GM19438 (cell line): ENCODE data around the gene UNC45B.
"Not testable (repeated sequence)": the region's sequence is repeated elsewhere in the genome, so short reads cannot be mapped to it uniquely, and the experiment has no call there.

Source experiments
- ATAC-seq: cut with Tn5 transposase; IDR thresholded peaks from one replicate; pipeline ENCODE4 v1.9.1; 2021; ENCODE audit warnings: low read depth; ENCODE audit not compliant: unreplicated experiment

UNC45B gene

DNA sequence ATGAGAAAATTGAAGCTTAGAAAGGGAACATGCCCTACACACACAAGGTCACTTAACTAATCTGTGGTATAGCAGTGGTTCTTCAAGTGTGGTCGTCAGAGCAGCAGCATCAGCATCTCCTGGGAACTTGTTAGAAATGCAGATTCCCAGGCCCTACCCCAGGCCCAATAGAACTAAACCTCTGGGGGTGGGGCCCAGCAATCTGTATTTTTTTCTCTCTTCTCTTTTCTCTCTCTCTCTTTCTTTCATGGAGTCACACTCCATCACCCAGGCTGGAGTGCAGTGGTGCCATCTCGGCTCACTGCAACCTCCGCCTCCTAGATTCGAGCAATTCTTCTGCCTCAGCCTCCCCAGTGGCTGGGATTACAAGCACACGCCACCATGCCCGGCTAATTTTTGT is 9.4 kb upstream of the UNC45B start:
- ATAC-seq: no peak

DNA sequence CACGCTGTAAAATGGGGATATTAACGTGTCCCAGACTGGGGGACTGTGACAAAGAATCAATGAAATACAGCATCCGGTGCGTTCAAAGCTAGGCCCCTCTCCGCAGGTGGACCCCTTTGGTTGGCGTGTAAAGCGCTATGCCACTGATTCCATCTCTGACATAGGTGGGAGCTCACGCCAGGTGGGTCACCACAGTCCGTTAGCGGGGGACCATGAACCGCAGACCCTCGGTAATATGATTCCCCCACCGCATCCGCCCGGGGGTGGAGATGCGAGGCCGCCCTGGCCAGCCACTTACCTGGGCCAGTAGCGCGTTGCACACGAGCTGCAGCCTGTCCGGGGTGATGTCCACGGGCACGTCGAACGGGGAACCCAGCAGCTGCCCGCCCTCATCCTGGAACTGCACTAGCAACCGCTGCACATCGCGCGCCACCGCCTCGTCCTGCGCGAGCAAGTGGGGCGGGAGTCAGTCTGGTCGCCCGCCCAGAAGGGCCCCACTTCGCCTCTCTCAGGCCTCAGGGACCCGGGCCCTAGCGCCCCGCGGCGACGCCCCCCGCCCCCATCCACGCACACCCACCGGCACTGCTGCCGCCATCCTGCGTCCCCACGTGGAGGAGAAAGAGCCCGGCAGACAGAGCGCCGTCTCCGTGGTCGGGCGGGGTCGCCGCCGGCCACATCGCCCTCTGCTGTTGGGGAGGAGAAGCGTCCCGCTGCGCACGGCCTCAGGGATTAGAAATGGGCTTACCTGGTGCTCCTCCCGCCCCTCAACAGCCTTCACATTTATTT is 5.7 kb upstream of the UNC45B start, which contains the start of gene NLE1:
Gene NLE1, minus strand, starts transcription at position 623 of the 786 bp plus-strand sequence. Its CDS starts 28 bp downstream, at position 595.
- ATAC-seq: peak; percentile 72

DNA sequence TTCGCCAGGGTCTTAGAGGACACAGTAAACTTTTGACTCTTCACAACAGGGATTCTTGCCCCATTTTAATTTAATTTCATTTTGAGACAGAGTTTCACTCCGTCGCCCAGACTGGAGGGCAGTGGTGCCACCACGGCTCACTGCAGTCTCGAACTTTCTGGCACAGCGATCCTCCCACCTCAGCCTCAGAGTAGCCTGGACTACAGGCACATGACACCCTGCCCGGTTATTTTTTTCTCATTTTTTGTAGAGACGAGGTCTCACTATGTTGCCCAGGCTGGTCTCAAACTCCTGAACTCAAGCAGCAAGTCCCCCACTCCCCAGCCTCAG is 5.2 kb upstream of the UNC45B start:
- ATAC-seq: no peak

DNA sequence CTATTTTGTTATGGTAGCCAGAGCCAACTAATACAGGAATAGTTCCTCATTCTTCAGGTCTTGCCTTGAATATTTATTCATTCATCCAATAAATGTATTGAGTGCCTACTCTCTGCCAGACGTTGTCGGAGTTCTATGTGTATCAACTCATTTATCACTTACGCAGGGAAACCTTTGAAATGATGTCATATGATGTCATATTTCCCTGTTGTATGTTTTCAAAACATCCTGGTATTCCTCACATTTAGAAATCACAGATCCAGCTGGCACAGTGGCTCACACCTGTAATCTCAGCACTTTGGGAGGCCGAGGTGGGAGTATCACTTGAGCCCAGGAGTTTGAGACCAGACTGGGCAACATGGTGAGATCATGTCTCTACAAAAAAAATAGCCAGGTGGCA is 2.8 kb upstream of the UNC45B start:
- no peak for ATAC-seq

- ATAC-seq: no peak
These were observed 1.3 kb upstream of the UNC45B start for GRCh38 chr17:35146214-35146833.

- no peak for ATAC-seq
These were observed 527 bp downstream of the UNC45B start for GRCh38 chr17:35148144-35148543.

GRCh38 chr17:35149941-35150340 is 2.3 kb downstream of the UNC45B start:
- no peak for ATAC-seq

GRCh38 chr17:35151080-35151479 is 3.5 kb downstream of the UNC45B start:
- ATAC-seq: not testable (repeated sequence)

GRCh38 chr17:35152421-35153140 is 5.0 kb downstream of the UNC45B start:
- ATAC-seq: no peak

DNA sequence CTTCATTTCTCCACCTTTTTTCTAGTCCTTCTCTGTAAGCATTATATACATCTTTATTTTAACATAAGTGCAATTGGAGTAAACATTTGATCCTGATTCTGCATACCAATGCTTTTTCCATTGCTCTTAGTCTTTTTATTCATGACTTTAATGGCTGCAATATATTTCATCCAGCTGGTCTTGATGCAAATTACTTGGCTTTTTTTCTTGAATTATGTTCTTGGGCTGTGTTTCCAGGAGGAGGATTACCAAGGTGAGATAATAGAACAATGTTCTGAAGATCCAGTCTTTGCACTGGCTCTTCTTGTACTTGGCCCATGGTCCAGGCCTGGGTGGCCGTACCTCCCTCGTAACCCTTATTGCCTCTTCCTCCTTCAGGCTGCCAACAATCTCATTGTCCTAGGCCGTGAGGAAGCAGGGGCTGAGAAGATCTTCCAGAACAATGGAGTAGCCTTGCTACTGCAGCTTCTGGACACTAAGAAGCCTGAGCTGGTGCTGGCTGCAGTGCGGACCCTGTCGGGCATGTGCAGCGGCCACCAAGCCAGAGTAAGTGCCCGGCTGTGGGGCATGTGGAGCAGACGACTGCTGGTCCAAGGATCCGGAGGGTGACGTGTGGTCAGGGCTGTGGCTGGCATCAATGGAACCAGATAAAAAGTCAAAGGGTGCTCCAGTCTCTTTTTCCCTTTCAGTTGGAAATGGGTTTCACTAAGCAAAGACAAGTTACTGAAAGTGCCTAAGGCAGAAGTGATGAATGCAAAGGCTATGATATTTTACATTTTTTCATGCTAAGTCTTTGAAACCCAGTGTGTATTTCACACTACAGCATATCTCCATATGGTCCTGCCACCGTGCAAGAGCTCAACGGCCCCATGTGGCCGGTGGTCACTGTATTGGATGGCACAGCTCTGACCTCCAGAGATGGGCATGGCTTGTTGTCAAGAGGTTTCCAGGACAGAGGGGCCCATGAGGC is 6.9 kb downstream of the UNC45B start:
- ATAC-seq: no peak

GRCh38 chr17:35155246-35155645 is 7.6 kb downstream of the UNC45B start:
- no peak for ATAC-seq

- ATAC-seq: no peak
These were observed 12.3 kb downstream of the UNC45B start for GRCh38 chr17:35159940-35160339.

DNA sequence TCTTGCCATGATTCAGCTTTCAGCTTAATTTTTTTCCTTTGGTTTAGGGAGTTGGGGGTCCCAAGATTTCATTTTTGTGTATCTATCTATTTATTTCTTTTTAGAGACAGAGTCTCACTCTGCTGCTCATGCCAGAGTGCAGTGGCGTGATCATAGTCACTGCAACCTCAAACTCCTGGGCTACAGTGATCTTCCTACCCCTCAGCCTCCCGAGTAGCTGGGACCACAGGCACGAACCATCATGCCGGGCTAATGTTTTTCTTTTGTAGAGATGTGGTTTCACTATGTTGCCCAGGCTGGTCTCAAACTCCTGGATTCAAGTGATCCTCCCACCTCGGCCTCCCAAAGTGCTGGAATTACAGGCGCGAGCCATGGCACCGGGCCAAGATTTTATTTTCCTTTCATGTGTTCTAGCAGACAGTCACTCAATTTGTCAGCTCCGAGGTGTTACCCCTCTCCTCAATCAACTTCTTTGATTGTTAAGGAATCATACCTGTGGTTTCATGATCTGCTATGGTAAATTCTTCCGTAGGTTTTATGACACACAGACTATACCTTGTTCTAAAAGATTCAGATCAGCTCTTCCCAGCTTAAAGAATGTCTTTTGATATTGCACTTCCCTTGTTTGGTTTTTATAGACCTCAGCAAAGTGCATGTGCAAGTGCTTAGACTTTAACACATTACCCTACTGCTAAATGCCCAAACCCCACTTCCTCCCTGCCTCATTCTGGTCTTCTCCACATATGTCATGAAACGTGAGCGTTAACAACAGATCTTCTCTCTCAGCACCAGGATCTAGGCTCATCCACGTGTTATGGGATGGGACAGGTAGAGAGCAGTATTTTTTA is 13.0 kb downstream of the UNC45B start:
- no peak for ATAC-seq

DNA sequence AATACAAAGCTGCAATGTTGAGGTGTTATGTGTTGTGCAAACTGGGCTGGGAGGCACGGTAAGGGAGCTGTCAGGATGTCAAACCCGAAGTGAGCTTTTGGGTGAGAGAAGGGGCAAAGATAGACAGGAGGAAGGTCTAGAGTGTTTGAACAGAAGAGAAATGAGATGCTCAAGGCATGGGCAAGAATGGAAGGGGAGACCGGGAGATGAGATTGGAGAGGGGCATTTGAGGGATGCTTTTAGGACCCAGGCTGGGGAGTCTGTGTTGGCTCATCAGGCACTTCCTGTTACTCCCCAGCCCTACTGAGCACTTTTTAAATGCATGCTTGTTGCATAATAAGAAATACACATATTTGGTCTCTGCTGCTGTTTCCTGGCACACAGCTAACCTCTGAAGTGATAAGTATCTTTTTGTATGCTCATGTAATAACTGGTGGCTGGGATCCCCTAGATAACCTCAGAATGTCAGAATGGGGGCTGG is 13.7 kb downstream of the UNC45B start:
- ATAC-seq: no peak

- no peak for ATAC-seq
These were observed 15.1 kb downstream of the UNC45B start for GRCh38 chr17:35162755-35163154.

DNA sequence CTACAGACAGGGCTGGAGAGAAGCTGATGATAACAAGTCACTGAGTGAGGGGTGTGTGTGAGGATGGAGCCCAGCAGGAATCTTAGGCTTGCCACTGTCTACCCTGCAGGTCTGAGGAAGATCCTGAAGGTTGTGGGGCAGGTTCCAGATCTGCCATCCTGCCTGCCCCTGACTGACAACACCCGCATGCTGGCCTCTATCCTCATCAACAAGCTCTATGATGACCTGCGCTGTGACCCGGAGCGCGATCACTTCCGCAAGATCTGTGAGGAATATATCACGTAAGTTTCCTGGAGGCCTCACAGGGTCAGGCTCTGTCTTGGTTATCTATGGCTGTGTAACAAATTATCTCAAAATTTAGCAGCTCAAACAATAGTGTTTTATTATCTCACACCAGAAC is 16.3 kb downstream of the UNC45B start:
- ATAC-seq: no peak

DNA sequence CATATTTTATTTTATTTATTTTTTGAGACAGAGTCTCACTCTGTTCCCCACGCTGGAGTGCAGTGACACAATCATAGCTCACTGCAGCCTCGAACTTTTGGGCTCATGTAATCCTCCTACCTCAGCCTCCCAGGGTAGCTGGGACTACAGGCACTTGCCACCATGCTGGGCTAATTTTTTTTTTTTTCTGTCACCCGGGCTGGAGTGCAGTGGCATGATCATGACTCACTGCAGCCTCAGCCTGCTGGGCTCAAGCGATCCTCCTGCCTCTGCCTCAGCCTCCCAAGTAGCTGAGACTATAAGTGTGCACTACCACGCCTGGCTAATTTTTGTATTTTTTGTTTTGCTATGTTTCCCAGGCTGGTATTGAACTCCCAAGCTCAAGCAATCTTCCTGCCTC is 17.1 kb downstream of the UNC45B start:
- no peak for ATAC-seq

- no peak for ATAC-seq
These were observed 18.9 kb downstream of the UNC45B start for GRCh38 chr17:35166526-35166925.

GRCh38 chr17:35167046-35167445 is 19.4 kb downstream of the UNC45B start:
- no peak for ATAC-seq
